HEK293 (cell line): ENCODE results near the gene LSMEM2.

Experiments
- MZF1 ChIP-seq: fragments of 450-650 bp; formaldehyde crosslinking; IDR thresholded peaks from 2 replicates; pipeline ENCODE4 v1.5.1; 2017; ENCODE audit warnings: missing biosample characterization, missing genetic modification characterization, borderline replicate concordance
- SCRT1 ChIP-seq: fragments of 450-650 bp; formaldehyde crosslinking; IDR thresholded peaks from 2 replicates; pipeline ENCODE4 v1.5.1; 2016; ENCODE audit warnings: missing biosample characterization, missing genetic modification characterization, borderline replicate concordance
- YY1 ChIP-seq: fragments of 450-650 bp; formaldehyde crosslinking; IDR thresholded peaks from 2 replicates; pipeline ENCODE4 v1.5.1; 2018; ENCODE audit warnings: missing biosample characterization, missing genetic modification characterization
- ZNF112 ChIP-seq: fragments of 450-650 bp; formaldehyde crosslinking; IDR thresholded peaks from 2 replicates; pipeline ENCODE4 v1.5.0; 2017; ENCODE audit warnings: missing biosample characterization, missing genetic modification characterization
- ZNF24 ChIP-seq: fragments of 450-650 bp; formaldehyde crosslinking; IDR thresholded peaks from 2 replicates; pipeline ENCODE4 v1.5.1; 2016; ENCODE audit warnings: missing biosample characterization, missing genetic modification characterization
- ZNF324 ChIP-seq: fragments of 450-650 bp; formaldehyde crosslinking; IDR thresholded peaks from 2 replicates; pipeline ENCODE4 v1.5.1; 2016; ENCODE audit warnings: missing biosample characterization, missing genetic modification characterization
- ZNF501 ChIP-seq: fragments of 450-650 bp; formaldehyde crosslinking; IDR thresholded peaks from 2 replicates; pipeline ENCODE4 v1.5.1; 2016; ENCODE audit warnings: missing biosample characterization, missing genetic modification characterization
- ZNF530 ChIP-seq: fragments of 450-650 bp; formaldehyde crosslinking; IDR thresholded peaks from 2 replicates; pipeline ENCODE4 v1.5.1; 2016; ENCODE audit warnings: low read depth, missing biosample characterization, missing genetic modification characterization
- ZNF548 ChIP-seq: fragments of 450-650 bp; formaldehyde crosslinking; IDR thresholded peaks from 2 replicates; pipeline ENCODE4 v1.5.1; 2016; ENCODE audit warnings: missing biosample characterization, missing genetic modification characterization
- TF ChIP-seq, protein P1 (sequence below): fragments of 450-650 bp; formaldehyde crosslinking; IDR thresholded peaks from 2 replicates; pipeline ENCODE4 v1.5.1; 2016; ENCODE audit warnings: missing biosample characterization, missing genetic modification characterization

GRCh38 chr3:50323614-50324199, 44.8 kb downstream of the LSMEM2 start:
- TF ChIP-seq, protein P1, sequence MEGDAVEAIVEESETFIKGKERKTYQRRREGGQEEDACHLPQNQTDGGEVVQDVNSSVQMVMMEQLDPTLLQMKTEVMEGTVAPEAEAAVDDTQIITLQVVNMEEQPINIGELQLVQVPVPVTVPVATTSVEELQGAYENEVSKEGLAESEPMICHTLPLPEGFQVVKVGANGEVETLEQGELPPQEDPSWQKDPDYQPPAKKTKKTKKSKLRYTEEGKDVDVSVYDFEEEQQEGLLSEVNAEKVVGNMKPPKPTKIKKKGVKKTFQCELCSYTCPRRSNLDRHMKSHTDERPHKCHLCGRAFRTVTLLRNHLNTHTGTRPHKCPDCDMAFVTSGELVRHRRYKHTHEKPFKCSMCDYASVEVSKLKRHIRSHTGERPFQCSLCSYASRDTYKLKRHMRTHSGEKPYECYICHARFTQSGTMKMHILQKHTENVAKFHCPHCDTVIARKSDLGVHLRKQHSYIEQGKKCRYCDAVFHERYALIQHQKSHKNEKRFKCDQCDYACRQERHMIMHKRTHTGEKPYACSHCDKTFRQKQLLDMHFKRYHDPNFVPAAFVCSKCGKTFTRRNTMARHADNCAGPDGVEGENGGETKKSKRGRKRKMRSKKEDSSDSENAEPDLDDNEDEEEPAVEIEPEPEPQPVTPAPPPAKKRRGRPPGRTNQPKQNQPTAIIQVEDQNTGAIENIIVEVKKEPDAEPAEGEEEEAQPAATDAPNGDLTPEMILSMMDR (tag by site-specific recombination) = no peak
- TF ChIP-seq ZNF324 (tag by site-specific recombination) (no peak), ZNF24 (no peak), SCRT1 (tag by site-specific recombination) (no peak), ZNF530 (tag by site-specific recombination) (no peak), ZNF548 (tag by site-specific recombination) (no peak), ZNF112 (no peak), ZNF501 (tag by site-specific recombination) (no peak), MZF1 (tag by site-specific recombination) (no peak), YY1 (tag by site-specific recombination) (no peak)
